Renal cortex interstitium (tissue), 15 donors: Measurements from ENCODE around the gene VPREB3. TPM values are rescaled to one million over a fixed set of nuclear protein-coding genes. Genes with fewer than 3 reads are reported as not detected.

Source experiments
- DNase-seq, 11 donors: peaks; one replicate each; pipeline ENCODE4 v3.0.0-alpha.2; 2013; ENCODE audit warnings: low read depth in 9 of 11, low spot score in 4 of 11; ENCODE audit errors: extremely low read depth in 1 of 11
- long read RNA-seq, 16 experiments: transcript quantifications; one replicate each; lab custom pipeline, GENCODE V29; 2026
- polyA plus RNA-seq, 3 donors: library from polyadenylated mRNA; unstranded; fragments of 120-200 nt; gene quantifications; one replicate each; pipeline ENCODE4 v1.2.1, GENCODE V29; 2013; ENCODE audit not compliant: insufficient read length in 3 of 3

VPREB3 gene, protein sequence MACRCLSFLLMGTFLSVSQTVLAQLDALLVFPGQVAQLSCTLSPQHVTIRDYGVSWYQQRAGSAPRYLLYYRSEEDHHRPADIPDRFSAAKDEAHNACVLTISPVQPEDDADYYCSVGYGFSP
- 1 to 10 TPM in 1 of 3 donors, under 1 TPM in 2; 0.50 to 1.2 (median 0.96) TPM for polyA plus RNA-seq
- long read RNA-seq, donor 1 = 0 reads
- long read RNA-seq, donor 2 = 0 reads
- long read RNA-seq, donor 3, partial matches to known transcripts = 0 of 2 reads
- long read RNA-seq, donor 3, other reads (novel, unspliced or antisense) = 0 of 2 reads
- long read RNA-seq, donor 4, partial matches to known transcripts = 0 of 1 reads
- long read RNA-seq, donor 4, other reads (novel, unspliced or antisense) = 0 of 1 reads
- long read RNA-seq, donor 5, partial matches to known transcripts = 0 of 1 reads
- long read RNA-seq, donor 5, other reads (novel, unspliced or antisense) = 0 of 1 reads
- long read RNA-seq, donor 6 = 0 reads
- long read RNA-seq, donor 7, partial matches to known transcripts = 0 of 1 reads
- long read RNA-seq, donor 7, other reads (novel, unspliced or antisense) = 0 of 1 reads
- long read RNA-seq, donor 8, partial matches to known transcripts = 0 of 1 reads
- long read RNA-seq, donor 8, other reads (novel, unspliced or antisense) = 0 of 1 reads
- long read RNA-seq, donor 9 = 0 reads
- long read RNA-seq, donor 10 = 0 reads
- long read RNA-seq, donor 11 = 0 reads
- long read RNA-seq, donor 12 = 0 reads
- long read RNA-seq, donor 13 = 0 reads
- long read RNA-seq, donor 14 = 0 reads
- long read RNA-seq, donor 15 = 0 reads
- long read RNA-seq, donor 16, partial matches to known transcripts = 0 of 1 reads
- long read RNA-seq, donor 16, other reads (novel, unspliced or antisense) = 0 of 1 reads

DNA sequence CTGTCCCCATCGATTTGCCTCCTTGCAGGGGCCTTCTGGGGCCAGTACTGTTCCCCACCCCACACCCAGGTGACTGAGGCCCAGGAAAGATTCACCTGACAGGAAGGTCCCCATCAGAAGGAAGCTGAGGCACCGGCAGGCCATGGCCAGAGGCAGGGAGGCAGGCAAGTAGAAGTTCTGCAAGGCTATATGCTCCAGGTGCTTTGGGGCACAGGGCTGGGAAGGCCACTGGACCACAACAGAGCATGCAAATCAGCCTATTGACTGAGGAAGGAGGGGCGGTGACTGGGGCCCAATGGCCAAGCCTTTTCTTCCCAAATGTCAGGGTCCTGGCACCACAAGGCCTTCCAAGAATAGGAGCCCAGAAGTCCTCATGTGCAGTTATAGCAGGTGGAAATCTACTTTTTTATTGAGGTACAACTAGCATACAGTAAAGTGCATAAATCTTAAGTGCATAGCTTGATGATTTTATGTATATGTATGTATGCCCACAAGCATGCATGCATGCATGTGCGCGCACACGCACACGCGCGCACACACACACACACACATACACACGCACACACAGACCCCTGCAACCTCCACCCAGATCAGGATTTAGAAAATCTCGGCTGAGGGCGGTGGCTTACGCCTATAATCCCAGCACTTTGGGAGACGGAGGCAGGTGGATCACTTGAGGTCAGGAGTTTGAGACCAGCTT, at the start of gene VPREB3:
Gene VPREB3 (minus strand): TSS at position 206 of the 700 bp plus-strand sequence. CDS start 62 bp downstream, at position 144.
- no peak for DNase-seq

DNA sequence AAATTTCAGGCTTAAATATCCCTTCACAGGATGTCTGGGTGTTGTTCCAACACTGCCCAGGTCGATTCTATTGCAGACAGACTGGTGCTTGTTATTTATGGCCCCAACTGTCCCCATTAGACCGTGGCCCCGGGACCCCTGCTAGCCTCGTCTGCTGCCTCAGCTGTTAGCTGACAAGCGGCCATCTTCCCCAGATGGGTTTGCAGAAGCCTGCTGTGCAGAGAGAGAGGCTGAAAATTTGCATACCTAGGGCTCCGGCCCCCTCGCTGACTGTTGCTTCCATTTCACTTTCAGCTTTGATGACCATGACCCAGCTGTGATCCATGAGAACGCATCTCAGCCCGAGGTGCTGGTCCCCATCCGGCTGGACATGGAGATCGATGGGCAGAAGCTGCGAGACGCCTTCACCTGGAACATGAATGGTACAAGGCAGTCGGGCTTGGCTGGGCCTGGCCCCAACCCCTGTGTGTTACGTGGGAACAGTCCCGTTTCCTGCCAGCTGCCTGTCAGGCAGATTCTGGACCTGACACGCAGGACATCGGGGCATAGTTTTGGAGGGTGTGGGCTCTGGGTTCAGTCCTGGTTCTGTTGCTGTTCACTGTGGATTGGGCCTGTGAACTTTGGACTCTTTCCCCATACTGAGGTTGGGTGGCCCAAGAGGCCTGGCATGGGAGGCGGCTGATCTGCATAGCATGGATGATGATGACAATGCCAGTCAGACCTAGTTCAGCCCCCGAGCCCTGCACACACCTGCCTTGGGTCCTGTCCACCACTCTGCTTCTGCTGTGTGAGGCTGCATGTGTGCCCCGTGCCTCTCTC, 49.0 kb upstream of the VPREB3 start:
- DNase-seq = no peak

DNA sequence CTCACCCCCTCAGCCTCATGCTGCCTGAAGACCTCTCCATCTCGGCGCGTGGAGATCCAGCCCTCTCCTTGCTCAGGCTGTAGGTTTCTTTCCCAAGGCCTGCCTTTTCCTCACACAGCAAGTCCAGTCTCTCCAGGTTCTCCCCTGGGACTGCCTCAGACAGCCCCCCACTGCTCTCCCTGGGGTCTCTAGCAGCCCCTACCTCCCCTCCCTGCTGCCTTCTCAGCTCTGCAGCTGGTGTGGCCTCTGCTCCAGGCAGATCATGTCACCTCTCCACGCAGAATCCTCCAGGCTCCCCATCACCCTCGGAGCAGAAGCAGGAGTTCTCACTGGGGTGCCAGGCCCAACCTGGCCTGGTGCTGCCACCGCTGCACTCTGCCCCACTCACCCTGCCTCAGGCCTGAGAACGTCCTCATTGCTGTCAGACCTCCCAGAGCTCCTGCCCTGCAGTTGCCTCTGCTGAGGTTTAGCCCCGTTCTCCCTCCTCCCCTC, 47.7 kb upstream of the VPREB3 start:
- no peak for DNase-seq

DNA sequence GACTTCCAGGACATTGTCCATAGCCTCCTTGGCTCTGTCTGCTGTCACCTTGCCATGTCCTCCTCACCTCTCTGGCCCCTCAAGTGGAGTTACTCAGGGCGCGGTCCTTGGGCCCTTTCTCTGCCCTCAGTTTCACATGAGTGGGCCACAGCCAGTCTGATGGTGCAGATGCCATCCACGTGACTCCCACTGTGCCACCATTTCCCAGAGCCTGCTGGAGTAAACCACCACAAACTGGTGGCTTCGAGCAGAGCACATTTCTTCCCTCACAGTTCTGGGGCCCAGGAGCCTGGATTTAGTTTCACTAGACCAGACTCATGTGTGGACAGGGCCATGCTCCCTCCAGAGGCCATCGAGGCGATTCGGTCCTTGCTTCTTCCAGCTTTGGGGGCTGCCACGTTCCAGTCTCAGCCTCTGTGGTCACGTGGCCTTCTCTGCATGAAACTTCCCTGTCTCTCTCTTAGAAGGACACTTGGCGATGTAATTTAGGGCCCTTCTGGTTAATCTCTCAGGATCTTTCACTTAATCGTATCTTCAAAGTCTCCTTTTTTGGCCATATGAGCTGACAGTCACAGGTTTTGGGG, 47.1 kb upstream of the VPREB3 start:
- DNase-seq = no peak

DNA sequence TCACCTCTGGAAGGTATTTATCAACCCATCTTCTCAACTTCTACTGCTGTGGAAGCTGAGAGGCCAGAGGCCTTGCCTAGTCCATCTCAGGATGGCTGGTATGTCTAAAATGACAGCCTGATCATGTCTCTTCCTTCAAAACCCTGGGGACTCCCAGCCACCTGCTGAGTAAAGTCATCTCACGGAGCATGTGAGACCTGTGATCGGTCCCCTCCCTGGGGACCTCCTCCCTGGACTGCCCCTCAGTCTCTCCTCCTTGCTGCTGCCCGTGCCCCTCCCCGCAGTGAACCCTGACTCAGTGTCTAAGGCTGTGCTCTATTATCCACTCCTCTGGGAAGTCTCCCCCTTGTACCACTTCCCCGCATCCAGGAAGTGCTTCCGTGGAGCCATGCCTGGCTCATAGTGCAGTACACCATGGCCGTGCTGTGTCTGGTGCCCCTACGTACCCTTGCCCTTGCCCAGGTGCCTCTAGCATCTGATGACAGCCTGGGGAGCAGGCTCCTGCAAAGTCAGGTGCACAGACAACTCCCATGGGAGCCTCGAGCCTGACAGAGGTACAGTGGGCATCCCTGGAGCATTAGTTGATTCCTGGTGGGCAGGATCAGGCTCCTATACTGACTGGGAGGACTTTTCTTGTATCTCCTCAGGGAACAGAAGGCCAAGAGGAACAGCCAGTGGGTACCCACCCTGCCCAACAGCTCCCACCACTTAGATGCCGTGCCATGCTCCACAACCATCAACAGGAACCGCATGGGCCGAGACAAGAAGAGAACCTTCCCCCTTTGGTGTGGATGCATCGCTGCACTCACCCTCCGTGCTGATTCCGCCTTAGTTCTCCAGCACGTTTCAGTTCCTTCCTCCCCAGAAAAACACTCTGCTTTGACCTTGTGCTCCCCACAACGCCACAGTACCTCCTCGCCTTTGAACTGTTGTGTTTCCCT, 46.3 kb upstream of the VPREB3 start:
- DNase-seq = no peak

DNA sequence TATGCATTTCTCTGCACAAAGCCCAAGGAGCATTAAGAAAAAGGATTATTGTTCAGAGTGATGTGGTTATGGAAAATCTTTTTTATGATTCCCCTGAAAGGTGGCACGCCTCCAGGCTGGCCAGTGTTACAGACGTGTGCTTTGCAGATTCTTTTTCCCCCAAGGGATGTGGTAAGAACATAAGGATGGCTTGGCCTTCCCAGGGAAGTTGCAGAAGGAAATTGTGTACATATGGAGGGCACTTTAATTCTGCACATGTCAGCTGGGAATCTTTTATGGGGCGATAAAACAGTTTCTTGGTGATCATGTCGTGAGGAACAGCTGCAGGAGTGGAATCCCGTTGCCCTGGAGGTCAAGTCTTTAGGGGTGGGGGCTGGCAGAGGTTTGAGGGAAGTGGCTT, 42.2 kb upstream of the VPREB3 start:
- DNase-seq = no peak

DNA sequence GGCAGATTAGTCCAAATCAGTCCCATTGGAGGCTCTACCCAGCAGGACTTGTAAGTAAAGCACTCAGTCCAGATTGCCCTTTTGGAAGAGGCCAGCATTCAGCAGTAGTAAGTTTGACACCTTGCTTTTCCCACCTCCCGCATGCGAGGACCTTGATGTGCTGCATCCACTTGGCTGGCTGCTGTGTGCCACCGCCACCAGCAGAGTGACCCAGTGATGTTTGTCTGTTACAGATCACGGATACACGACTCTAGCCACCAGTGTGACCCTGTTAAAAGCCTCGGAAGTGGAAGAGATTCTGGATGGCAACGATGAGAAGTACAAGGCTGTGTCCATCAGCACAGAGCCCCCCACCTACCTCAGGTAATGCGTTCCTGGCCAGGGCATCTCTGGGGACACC, 39.1 kb upstream of the VPREB3 start:
- DNase-seq = no peak

DNA sequence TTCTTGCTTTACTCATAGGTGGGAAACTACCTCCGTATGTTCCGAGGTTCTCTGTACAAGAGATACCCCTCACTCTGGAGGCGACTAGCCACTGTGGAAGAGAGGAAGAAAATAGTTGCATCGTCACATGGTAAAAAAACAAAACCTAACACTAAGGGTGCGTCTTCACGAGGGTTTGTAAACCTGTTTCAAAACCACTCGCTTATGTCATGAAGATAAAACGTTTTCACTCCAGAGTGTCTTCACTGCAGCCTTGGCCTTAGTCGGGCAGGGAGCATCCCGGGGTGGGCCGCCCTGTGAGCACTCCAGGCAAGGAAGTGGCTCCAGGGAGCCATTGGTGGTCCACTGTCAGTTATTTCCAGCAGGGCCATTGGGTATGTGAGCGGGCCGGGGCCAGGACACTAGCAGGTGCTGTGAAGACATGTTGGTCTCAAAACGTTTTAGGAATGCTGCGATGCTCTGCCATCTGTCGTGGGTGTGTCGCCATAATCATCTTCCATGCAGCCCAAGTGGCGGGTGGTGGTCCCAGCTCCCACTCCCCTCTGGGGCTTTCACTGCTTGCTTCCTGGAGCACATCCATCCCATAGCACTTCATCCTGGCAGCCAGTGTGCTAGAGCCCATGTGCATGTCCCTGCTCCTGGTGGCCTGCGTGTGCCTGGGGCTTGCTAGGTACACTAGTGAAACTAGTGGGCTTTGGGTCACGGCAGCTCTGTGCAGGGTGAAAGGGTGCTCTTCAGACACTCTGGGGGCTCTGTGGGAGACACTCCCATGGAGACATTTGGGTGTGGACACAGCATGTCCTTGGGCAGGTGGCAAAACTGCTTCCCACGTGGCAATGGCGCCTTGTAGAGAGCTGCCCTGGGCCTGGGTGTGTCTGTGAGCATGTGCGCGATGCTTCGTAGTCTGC, 37.8 kb upstream of the VPREB3 start:
- no peak for DNase-seq

DNA sequence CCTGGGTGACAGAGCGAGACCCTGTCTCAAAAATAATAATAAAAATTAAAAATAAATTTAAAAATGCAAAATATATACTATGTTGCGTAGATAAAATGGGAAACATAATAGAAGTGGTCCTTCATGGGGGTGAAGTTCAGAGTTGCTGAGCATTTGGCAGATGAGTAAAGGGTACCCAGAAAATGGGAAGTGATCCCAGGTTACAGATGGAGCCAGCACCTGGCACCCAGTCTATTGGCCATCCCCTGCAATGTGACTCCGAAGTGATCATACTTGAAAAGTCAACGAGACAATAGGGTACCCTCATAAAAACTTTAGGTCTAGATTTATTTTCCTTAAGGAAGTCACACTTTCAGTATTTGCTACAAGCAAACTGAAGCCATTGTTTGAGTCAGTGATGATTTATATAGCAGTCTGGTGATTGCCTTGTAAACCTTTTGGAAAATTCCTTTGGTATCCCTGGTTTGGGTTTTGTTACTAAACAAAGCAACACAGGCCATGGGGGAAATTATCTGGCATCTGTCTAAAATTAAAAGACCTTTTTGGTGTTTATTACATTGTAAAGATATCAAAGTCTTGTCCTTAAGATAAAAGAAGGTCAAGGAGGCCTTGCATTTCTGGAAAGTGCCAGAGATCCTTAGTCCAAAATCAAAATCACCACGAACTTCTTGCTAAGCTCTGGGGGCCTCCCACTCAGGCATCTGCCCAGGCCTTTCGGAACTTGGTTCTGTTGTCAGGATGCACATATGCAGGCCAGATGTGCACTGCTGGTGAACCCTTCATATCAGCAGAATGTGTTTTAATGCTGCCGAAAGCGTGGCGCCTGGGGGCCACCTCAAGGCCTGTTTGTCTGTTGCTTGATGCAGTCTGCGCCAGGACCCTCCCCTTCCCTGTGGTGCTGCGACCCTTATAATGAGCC, 36.9 kb upstream of the VPREB3 start:
- no peak for DNase-seq

DNA sequence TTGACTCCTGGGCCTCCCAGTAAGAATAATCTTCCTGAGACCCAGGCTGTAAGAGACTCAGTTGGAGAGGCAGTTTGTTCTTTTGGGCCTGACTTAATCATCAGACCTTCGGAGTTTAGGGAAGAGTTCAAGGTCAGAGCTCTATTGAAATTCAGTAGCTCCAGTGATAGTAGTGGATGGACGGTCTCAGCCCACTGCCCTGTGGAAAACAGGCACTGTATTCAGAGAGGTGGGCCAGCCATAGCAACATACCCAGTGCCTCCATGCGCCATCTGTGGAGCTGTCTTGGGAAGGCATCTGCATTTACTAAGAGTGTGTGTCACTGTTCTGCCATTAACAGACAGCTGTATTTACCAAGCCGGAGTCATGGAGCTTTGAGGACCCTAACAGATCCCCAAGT, 35.4 kb upstream of the VPREB3 start:
- DNase-seq = no peak

DNA sequence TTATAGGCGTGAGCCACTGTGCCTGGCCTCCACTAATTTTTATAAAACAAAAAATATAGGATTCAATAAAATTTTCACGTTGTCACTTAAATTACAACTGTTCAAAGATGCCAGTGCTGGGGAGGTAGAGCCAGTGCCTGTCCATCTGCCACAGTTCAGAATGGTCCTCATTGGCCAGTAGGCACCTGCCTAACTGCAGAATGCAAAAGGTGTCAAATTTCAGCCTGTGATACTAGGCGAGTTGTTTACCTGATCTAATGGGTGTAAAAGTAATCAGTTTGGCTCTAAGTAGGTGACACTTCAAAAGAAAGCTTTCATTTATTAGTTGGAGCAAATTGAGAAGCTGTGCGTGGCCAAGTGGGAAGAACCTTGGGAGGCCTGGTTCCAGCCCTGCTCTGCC, 34.9 kb upstream of the VPREB3 start:
- no peak for DNase-seq

DNA sequence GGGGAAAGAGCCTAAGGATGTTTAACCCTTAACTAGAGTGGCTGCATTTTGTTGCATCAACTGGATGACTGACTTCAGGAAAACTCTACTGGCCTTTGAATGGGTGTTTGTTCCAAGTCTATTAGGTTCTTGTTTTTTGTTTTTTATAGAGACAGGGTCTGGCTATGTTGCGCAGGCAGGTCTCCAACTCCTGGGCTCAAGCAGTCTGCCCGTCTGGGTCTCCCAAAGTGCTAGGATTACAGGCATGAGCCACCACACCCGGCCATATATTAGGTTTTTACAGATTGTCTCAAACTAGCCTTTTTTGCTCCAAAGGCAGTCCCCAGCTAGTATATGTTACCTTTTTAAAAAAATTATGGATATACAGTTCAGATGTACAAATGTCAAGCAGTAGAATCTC, 33.7 kb upstream of the VPREB3 start:
- DNase-seq = no peak

DNA sequence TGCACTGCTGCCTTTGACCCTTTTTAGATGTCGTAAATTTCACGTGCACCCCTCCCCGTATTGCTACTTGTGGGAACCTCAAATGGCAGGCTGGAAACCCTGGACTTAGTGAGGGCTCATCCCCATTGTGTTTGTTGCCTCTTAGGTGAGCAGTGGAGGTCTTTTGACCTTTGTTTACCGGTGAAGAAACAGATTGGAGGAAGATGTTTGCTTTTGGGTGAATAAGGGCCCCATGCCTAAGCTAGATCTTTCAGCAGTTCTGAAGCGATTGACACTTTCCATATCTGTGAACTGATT, 33.3 kb upstream of the VPREB3 start:
- DNase-seq = no peak

DNA sequence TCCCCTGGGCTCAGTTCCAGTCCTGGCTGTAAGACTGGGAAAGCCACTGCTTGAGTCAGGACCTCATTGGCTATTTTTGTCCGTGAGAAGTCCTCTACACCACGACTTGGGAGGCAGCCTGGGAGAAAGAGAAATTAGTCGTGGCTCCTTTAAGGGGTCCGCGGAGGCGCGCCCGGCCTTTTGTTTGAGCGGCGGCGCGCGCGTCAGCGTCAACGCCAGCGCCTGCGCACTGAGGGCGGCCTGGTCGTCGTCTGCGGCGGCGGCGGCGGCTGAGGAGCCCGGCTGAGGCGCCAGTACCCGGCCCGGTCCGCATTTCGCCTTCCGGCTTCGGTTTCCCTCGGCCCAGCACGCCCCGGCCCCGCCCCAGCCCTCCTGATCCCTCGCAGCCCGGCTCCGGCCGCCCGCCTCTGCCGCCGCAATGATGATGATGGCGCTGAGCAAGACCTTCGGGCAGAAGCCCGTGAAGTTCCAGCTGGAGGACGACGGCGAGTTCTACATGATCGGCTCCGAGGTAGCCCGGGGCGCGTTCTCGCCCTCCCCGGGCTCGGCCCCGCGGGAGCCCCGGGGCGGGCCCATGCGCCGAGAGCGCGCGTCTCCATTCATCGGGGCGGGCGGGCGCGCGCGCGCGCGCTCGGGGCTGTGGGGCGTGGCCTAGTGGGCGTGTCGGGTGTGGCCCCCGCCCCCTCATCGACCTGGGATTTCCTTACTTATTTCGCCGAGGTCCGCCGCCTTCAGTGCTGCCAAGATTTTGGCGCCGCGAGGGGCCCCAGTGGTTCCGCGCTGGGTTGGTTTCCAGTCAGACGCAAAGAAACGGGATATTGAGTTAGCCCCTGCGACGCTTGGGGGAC, 32.8 kb upstream of the VPREB3 start, which contains the start of gene SMARCB1:
Gene SMARCB1 (plus strand): TSS at position 215 of the 848 bp plus-strand sequence. CDS start 204 bp downstream, at position 419.
- DNase-seq = peak; percentile 77 to 90 (median 84)
